Large intestine (tissue), 3 donors: ENCODE measurements around the gene CNTRL. TPM values are rescaled to one million over a fixed set of nuclear protein-coding genes. Genes with fewer than 3 reads are reported as not detected.
"Not testable (repeated sequence)": the region's sequence is repeated elsewhere in the genome, so short reads cannot be mapped to it uniquely, and the experiment has no call there.

ENCODE experiments used
- DNase-seq, 2 donors: peaks; one replicate each; pipeline versions ENCODE4 v3.0.0 to v3.0.0-alpha.2; 2013
- H3K27ac ChIP-seq: one replicate; pipeline ENCODE4 v1.5.1; 2013; ENCODE audit warnings: low read length
- H3K27me3 ChIP-seq: 2 replicates; pipeline ENCODE4 v1.6.1; 2013; ENCODE audit warnings: low read length; ENCODE audit not compliant: control insufficient read depth, insufficient read depth
- H3K36me3 ChIP-seq: 2 replicates; pipeline ENCODE4 v1.6.1; 2013; ENCODE audit warnings: low read length; ENCODE audit not compliant: control insufficient read depth, insufficient read depth
- H3K4me1 ChIP-seq: one replicate; pipeline ENCODE4 v1.6.1; 2013; ENCODE audit warnings: low read length; ENCODE audit not compliant: control insufficient read depth, insufficient read depth
- H3K4me3 ChIP-seq: one replicate; pipeline ENCODE4 v1.5.1; 2013; ENCODE audit warnings: low read length
- H3K9me3 ChIP-seq: one replicate; pipeline ENCODE4 v1.6.1; 2013; ENCODE audit warnings: mild to moderate bottlenecking, low read depth, low read length, moderate library complexity; ENCODE audit not compliant: control insufficient read depth
- WGBS: methylation state at CpG from one replicate; pipeline ENCODE4 v1.1.5; 2013; ENCODE audit warnings: low lambda C conversion rate; ENCODE audit not compliant: insufficient coverage; 5-methylcytosine and 5-hydroxymethylcytosine counted together
- polyA plus RNA-seq: library from polyadenylated mRNA; unstranded; fragments of 120-200 nt; gene quantifications from one replicate; pipeline ENCODE4 v1.2.1, GENCODE V29; 2013

The CNTRL gene
- polyA plus RNA-seq, 1 donor: 15.8 TPM

DNA sequence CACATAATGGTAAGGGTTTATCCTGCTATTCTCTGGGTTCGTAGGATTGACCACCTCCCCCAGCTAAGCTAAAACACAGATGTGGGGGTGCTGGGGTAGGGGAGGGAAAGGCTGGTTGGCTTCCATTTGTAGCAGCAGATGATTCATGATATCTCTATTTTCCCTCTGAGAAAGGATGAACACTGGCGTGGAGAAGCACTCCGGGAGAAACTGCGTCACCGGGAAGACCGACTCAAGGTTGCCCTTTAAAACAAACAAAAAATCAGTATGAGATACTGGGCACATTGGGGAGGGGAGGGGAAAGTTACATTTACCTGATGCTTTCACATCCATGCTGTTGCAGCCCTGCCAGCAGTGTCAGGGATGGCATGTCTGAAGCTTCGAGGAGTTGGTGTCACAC is 98.7 kb downstream of the CNTRL start:
- Histone ChIP-seq H3K4me1 (peaks cover 10% of the 10 kb centered on the region), H3K4me3 (no peak overlapping the region), H3K27ac (no peak overlapping the region), H3K36me3 (peaks cover 53% of the 10 kb centered on the region), H3K9me3 (no peaks in the 10 kb centered on the region), H3K27me3 (no peaks in the 10 kb centered on the region)
- DNase-seq: no peak
- no CpG with 5 or more reads among the region's 7 CpGs for WGBS

- 28% methylated on average over 3 of the region's 6 CpGs for WGBS
- H3K4me3 ChIP-seq: no peak overlapping the region
- H3K4me1 ChIP-seq: peaks cover 26% of the 10 kb centered on the region
- H3K27ac ChIP-seq: peak overlapping the region; percentile 76
- H3K27me3 ChIP-seq: no peaks in the 10 kb centered on the region
- DNase-seq: peak; percentile 74 to 87
- H3K9me3 ChIP-seq: no peaks in the 10 kb centered on the region
- H3K36me3 ChIP-seq: peaks cover 27% of the 10 kb centered on the region
Measured at GRCh38 chr9:121178676-121179372, 104.1 kb downstream of the CNTRL start.

DNA sequence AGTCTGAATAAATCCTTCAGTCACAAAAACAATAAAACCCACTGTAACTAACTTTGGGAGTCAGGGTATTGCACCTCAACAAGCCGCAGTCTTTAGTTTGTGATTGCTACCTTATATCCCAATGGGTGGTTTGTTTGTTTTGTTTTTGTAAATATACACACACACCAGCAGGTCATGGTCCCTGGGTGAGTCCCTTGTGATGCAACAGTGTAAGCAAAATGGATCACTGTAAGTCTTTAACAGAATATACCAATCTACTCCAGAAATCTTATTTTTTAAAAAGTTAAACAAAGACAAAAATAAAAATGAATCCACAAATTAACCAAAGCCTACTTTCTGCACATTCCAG is 104.6 kb downstream of the CNTRL start:
- not testable (repeated sequence) for H3K27me3 ChIP-seq, H3K4me3 ChIP-seq, H3K9me3 ChIP-seq, DNase-seq
- Histone ChIP-seq H3K4me1 (peaks cover 28% of the 10 kb centered on the region), H3K27ac (peak overlapping the region; percentile 76), H3K36me3 (peaks cover 25% of the 10 kb centered on the region)
- WGBS: no CpG with 5 or more reads among the region's 1 CpG

GRCh38 chr9:121179930-121180681 is 105.4 kb downstream of the CNTRL start:
- DNase-seq: peak in 1 of 2 donors; percentile 10
- Histone ChIP-seq H3K4me3 (no peak overlapping the region), H3K27ac (no peak overlapping the region), H3K36me3 (peaks cover 25% of the 10 kb centered on the region), H3K9me3 (no peaks in the 10 kb centered on the region), H3K4me1 (peaks cover 28% of the 10 kb centered on the region), H3K27me3 (no peaks in the 10 kb centered on the region)
- WGBS: 100% methylated on average over 1 of the region's 3 CpGs

DNA sequence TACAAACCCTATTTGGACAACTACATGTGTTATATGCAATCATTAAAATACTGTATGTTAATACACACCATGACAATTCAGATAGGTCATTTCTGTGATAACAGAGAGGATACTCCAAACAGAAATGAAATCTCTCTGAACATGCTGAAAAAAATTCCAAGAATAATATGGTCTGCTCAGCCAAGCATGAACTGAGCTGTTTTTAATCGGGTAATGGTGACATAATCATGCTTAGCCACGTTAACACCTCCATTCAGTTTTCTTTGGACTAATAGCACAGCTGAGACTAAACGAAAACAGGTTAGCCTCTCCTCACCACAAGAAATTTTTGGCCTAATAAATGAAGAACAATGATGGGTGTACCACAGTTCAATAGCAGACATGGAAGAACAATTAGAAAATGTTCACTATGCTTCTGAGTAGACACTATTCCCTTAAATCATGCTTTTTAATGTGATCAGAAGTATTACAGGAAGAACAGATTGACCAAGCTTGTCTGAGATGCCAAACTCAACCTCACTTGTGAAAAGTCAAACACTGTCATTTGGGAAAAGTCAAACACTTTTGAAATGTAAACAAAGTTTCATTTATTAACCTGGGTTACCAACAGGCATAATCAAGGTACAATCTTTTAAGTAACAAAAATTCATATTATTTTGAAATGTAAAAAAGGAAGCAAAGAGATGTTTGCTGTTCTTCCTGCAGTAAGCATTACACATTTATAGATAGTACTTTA is 107.5 kb downstream of the CNTRL start:
- H3K36me3 ChIP-seq: peaks cover 25% of the 10 kb centered on the region

GRCh38 chr9:121182989-121183388 is 108.2 kb downstream of the CNTRL start:
- Histone ChIP-seq H3K4me1 (peaks cover 21% of the 10 kb centered on the region), H3K4me3 (no peak overlapping the region), H3K27me3 (no peaks in the 10 kb centered on the region), H3K36me3 (peaks cover 25% of the 10 kb centered on the region), H3K27ac (peak overlapping the region; percentile 10), H3K9me3 (no peaks in the 10 kb centered on the region)
- DNase-seq: no peak

More for the DNA sequence above, 107.5 kb downstream of the CNTRL start:
- H3K4me3 ChIP-seq: no peak overlapping the region
- H3K4me1 ChIP-seq: peaks cover 21% of the 10 kb centered on the region
- H3K27me3 ChIP-seq: no peaks in the 10 kb centered on the region
- WGBS: no CpG with 5 or more reads among the region's 3 CpGs
- no peak for DNase-seq
- H3K9me3 ChIP-seq: no peaks in the 10 kb centered on the region
- H3K27ac ChIP-seq: no peak overlapping the region

GRCh38 chr9:121183666-121184423 is 109.1 kb downstream of the CNTRL start:
- no CpG with 5 or more reads among the region's 3 CpGs for WGBS
- peaks cover 25% of the 10 kb centered on the region for H3K36me3 ChIP-seq
- peak overlapping the region; percentile 10 for H3K27ac ChIP-seq

GRCh38 chr9:121184463-121184862 is 109.7 kb downstream of the CNTRL start:
- peaks cover 11% of the 10 kb centered on the region for H3K4me1 ChIP-seq
- no peaks in the 10 kb centered on the region for H3K9me3 ChIP-seq
- H3K27ac ChIP-seq: no peak overlapping the region
- no peaks in the 10 kb centered on the region for H3K27me3 ChIP-seq
- no peak overlapping the region for H3K4me3 ChIP-seq
- H3K36me3 ChIP-seq: peaks cover 25% of the 10 kb centered on the region
- DNase-seq: no peak

More at GRCh38 chr9:121183666-121184423, 109.1 kb downstream of the CNTRL start:
- Histone ChIP-seq H3K27me3 (no peaks in the 10 kb centered on the region), H3K9me3 (no peaks in the 10 kb centered on the region), H3K4me1 (peaks cover 17% of the 10 kb centered on the region), H3K4me3 (no peak overlapping the region)
- no peak for DNase-seq

- no peak overlapping the region for H3K4me3 ChIP-seq
- H3K27ac ChIP-seq: no peak overlapping the region
- WGBS: 100% methylated on average over 1 of the region's 3 CpGs
- no peaks in the 10 kb centered on the region for H3K27me3 ChIP-seq
- no peaks in the 10 kb centered on the region for H3K9me3 ChIP-seq
- H3K4me1 ChIP-seq: peaks cover 8% of the 10 kb centered on the region
- DNase-seq: no peak
- peaks cover 20% of the 10 kb centered on the region for H3K36me3 ChIP-seq
Measured at GRCh38 chr9:121185178-121185745, 110.5 kb downstream of the CNTRL start.
